Middle frontal gyrus (tissue), 1 donor: Measurements from ENCODE around the gene CHPF2.

Source experiments
- DNase-seq: peaks from one replicate; pipeline ENCODE4 v3.0.0-alpha.2; 2015; ENCODE audit warnings: low spot score; ENCODE audit errors: extremely low spot score

CHPF2 gene

DNA sequence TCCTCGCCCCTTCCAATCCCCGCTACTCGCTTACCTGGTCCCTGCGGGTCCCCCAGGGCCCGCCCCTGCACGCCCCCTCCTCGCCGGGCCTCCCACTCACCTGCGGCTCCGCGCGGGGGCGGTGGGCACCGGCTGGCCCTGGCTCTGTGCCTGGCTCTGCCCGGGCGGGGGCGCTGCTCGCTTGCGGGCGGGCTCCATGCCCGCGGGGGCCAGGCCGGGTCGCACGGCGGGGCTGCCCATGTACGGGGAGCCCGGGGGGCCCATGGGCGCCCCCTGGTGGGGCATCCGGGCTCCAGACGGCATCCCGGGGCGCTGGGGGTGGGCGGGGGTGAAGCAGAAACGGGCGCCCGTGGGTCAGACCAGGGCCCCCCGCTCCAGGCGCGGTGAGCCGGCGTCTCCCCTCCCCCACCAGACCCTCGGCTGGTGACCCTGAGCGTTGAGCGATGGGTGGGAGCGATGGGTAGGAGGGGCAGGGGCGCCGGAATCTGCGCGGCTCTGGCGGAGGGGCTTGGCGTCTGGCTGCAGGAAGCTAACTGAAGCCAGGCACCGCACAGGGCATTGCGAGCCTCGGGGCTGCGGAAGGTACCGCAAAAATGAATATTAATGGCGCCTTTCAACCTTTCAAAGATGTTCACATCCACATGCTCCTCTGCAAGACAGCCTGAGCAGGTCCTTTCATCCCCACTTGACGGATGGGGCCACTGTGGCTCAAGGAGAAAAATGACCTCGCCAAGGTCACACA, 13.2 kb downstream of the CHPF2 start:
- DNase-seq = no peak

GRCh38 chr7:151246102-151246850, 14.0 kb downstream of the CHPF2 start:
- no peak for DNase-seq

DNA sequence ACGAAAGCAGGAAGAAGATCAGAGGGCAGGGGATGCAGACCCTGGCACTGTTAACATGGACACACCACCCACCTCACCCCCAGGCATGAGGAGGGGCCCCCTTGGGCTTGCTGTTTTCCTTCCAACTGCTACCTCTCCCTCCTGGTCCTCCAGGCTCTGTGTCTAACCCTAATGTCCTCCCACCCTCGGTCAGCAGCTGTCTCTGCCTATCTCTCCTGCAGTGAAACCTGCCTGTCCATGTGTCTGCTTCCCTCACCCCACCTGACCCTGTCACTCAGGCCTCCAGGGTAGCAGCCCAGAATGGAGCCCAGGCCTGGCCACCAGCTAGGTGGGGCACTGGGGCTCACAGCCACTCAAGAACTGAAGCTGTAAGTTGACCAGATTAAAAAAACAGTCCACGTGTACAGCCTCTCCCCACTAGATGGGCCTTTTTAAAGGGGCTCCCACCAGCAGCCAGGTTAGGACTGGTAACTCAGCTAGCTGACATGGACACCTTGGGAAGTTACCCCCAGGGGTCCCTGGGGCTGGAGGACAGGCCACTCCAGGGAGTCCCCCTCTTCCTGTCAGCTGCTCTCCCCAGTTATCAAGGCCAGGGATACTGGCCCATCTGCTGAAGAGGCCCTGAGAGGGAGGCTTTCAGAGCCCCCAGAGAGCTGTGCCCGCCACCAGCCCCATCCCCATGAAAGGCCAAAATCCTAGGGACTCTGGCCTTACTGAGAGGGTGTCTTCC, 14.7 kb downstream of the CHPF2 start:
- DNase-seq = no peak

- DNase-seq = no peak
Measured at GRCh38 chr7:151247611-151248345, 15.5 kb downstream of the CHPF2 start.

DNA sequence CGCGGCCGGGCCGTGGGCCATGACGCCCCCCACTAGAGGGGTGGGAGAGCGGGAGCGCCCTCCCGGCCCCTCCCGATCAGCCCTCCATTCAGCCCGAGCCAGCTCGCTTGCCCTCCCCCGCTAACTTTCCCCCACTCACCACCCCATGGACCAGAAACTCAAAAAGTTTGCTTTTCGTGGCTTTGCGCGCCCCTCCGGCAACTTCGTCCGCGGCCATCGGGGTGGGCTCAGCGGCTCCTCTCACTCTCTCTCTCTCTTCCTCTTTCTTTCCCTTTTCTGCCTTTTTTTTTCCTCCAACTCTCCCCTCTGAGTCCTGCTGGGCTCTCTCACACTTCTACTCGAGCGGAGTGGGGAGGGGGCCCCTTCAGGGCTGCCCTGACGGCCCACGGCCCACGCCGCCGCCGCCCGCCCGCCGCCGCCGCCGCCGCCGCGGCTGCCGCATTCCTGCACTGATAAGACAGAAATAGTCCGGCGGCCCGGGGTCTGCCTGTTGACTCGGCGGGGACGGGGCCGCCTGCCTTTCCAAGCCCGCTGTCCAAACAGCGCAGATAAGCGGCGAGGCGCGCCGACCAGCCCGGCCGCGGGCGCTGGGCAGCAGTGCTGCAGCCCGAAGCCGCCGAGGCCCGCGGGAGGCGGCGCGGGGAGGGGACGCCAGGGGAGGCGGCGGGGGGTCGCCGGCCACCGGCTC, 16.2 kb downstream of the CHPF2 start, which contains the start of gene SMARCD3:
Gene SMARCD3, minus strand, starts transcription at position 349 of the 688 bp plus-strand sequence. Its CDS starts 132 bp downstream, at position 217.
- no peak for DNase-seq

DNA sequence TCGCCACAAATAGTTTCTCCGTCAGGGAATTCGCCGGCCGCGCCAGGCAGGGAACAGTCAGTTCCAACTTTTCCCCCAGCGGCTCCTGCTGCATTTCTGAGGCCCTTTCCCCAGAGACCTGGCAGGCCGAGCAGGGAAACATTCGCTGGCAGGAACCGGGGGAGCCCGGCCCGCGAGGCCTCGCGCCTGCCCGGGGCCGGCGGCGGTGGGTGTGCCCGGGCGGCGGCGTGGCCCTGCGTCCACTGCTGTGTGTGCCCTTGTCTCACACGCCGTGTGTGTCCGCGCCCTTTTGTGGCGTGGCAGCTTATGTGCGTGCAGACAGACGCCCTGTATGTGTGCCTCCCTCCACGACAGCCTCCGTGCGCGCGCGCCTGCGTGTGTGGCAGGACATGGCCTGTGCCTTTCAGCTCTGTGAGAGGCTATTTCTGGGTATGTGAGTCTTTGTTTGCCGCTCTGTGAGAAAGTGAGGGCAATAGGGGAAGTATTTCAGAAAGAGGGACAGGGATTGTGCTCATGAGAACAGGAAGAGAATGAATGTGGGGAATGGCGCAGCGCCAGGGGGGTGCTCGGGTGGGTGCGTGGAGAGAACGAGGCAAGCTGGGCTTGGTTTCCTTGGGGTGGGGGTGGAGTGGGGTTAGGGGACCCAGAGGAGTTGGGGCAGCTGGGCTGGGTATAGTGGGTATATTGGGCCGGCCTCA, 16.9 kb downstream of the CHPF2 start:
- DNase-seq = no peak

DNA sequence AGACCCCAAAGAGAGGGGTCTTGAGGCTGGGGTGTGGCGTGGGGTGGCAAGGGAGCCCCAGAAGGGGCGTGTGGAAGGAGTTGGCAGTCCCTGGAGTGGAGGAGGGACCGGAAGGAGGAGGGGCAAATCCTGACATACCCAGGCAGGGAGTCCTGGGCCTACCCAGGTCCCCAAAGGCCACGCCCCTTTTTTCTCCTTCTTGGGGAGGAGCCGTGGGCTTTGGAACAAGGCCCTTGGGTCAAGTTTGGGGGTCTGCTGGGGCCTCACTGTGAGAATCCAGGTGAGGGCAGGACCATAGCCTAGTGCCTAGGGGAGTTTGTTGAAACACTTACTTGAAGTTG, 17.4 kb downstream of the CHPF2 start:
- no peak for DNase-seq

- DNase-seq = no peak
Measured at GRCh38 chr7:151250181-151251132, 18.2 kb downstream of the CHPF2 start.

GRCh38 chr7:151251328-151251688, 19.0 kb downstream of the CHPF2 start:
- no peak for DNase-seq

DNA sequence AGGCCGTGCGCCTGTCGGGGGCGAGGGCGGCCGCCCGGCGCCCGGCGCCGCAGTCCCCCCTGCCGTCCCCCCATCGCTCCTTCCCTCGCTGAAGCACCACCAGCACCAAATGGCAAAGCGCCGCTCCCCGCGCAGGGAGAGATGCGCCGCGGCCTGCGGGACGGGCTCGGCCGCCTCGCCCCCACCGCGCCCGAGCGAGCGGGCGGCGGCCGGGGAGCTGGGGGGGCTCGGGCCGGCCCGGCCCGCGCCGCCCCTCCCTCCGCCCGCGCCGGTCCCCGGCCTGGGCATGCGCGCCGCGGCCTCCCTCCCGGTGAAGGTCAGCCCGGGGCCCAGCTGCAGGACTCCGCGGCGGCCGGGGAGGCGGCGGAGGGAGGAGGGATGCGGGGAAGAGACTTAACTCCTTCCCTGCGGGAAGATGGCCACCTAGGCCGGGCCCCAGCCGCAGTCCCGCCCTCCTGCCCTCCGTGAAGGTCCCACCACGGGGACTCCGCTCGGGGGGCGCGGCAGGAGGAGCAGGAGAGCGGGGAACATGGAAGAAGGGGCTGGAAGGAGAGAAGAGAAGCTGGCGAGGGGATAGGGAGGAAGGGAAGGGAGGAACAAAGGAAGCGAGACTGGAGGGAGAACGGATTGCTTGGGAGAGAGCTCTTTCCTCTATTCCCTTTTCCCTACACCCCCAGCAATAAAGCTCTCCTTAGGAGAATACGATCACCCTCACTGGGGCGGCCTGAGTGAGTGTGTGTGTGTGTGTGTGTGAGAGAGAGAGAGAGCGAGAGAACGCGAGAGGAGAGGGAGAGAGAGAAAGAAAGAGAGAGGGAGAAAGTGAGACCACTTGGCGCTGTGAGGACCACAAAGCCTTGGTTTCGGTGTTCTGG, 19.6 kb downstream of the CHPF2 start:
- peak; percentile 58 for DNase-seq

DNA sequence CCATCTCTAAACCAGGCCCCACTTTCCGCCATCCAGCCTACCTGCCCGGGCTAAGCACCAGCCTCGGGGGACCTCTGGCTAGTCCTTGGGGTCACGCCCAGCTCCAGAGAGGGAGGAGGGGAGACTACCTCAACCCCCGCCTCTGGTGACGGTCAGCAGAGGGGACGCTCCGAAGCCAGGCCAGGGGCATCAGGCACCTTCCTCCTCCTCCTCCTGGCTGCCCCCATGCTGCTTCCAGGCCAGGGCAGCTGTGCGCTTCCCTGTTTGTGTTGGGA, 20.2 kb downstream of the CHPF2 start:
- DNase-seq = no peak

GRCh38 chr7:151252961-151253711, 20.9 kb downstream of the CHPF2 start:
- no peak for DNase-seq

- no peak for DNase-seq
Measured at GRCh38 chr7:151254316-151254715, 22.0 kb downstream of the CHPF2 start.

DNA sequence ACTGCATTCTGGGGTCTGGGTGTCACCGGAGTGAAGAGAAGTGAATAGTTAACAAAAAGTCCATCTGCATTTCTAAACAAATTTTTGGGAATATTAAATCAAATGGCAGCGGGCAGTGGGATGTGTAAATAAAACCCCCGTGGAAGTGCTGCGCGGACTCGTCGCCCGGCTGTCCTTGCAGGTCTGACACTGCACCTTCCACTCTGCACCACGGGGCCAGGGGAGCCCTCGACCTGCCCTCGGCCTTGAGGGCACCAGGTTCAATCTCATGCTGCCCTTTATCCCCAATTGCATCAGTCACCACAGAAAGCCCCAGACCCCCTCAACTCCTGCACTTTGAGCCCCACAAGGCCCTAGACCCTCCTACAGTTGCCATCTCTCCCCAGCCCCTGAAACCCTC, 22.6 kb downstream of the CHPF2 start:
- DNase-seq = no peak

DNA sequence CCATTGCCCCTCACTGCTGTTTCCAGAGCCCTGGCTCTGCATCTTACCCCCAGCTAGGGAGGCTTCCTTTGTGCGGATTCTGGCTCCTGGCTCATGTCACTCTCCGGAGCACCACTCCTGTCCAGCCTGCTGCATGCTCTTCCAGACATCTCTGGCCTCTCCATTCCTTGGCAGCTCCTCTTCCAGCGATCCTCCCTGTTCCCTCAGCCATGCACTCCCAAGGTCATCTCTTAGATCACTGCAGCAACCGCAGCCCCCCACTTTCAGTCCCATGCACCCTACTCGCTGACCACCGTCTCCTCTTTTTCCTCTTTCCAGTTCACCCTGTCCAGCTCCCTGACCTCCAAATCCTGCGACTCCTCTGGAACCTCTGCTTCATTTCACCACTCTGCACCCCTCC, 23.1 kb downstream of the CHPF2 start:
- DNase-seq = no peak

GRCh38 chr7:151256410-151257045, 24.2 kb downstream of the CHPF2 start:
- DNase-seq = peak; percentile 36

DNA sequence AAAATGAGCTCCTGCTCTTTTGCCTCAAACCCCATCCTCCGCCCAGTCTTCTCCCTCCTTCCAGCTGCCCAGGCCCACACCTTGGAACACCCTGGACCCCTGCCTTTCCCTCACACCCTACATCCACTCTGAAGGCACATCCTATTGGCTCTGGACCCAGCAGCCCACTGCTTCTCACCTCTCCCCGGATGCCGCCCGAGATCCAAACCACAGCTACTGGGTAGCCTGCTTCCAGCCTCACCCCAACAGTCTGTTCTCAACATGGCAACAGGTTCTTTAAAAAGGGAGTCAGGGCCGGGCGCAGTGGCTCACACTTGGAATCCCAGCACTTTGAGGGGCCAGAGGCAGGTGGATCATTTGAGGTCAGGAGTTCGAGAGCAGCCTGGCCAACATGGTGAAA, 25.7 kb downstream of the CHPF2 start:
- DNase-seq = no peak
